CD4-positive, alpha-beta T cell treated with Interleukin-15 for 4 hours (primary cell): ENCODE measurements around the gene ATN1.
A peak's percentile ranks its signal among the peaks of the same experiment; 100 is the strongest.
"Not testable (repeated sequence)": the region's sequence is repeated elsewhere in the genome, so short reads cannot be mapped to it uniquely, and the experiment has no call there.

Experiments used
- DNase-seq: peaks from one replicate; pipeline ENCODE4 v3.0.0-alpha.2; 2020; ENCODE audit warnings: low spot score

Gene ATN1

DNA sequence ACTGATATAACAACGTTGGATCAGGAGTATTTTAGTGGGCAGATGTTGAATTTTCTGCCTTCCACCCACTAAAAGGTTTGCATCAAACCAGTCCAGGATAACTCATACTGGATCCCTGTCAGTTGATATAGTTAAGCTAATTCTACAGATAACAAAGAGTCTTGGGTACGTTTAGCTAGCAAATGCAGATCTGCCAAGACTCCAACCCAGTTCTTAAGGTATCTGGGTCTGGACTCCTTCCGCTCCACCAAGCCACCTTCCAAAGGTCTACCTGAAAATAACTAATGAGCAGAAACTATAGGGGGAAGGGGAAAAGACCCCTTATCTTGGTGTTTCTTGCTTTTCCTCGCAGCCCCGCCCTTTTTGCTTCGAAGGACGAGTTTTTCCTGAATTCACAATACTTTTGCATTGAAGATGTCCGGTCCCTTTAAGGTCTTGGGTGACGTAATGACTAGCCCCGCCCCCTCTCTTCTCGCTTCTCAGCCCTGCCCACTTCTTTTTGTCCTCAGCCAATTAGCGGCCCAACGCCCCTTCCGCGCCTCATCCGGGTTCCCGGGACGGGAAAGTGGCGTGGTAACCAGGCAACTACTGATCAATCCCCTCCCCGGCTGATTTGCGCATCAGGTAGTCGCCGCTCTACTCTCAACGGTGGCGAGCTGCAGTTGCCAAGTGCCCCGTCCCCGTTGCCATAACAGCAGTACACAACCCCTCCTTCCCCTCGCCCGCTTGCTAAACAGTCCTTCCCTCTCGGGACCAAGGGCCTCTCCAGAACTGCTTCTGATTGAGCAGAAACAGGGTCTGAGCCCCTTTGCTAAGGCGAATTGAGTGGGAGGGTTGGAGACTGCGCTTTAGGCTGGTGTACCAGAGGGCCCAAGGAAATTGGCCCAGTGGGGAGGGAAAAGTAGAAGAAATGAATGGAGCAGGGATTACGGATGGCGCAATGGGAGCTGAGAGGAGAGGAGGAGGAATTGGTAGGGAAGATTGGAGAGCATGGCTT is 23.2 kb upstream of the ATN1 start, which contains the start of gene LRRC23:
Gene LRRC23, plus strand, starts transcription at position 543 of the 997 bp plus-strand sequence. CDS start 812 bp downstream, outside the sequence.
- DNase-seq: peak; percentile 99

DNA sequence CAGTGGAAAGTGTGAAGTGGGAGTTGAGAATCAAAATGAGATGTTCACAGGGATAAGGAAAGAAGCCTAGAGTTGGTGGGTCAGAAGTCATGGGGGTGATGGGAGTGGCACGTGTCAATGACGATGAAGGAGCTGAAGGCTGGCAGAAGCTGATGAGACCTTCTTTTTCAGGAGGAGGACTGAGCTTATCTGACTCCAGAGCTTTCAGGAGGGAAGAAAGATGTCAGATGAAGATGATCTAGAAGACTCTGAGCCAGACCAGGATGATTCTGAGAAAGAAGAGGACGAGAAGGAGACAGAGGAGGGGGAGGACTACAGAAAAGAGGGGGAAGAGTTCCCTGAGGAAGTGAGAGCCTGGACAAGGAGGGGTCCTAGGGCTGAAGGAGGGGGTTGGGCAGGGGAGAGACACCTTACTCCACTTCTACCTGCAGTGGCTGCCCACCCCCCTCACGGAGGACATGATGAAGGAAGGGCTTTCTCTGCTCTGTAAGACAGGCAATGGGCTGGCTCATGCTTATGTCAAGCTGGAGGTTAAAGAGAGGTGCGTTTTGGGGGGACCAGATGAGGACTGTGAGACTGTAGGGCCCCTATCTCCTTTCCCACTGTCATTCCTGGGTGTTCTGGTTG is 22.2 kb upstream of the ATN1 start:
- no peak for DNase-seq

GRCh38 chr12:6908141-6908540 is 19.6 kb upstream of the ATN1 start:
- not testable (repeated sequence) for DNase-seq

GRCh38 chr12:6909421-6910145 is 18.2 kb upstream of the ATN1 start:
- DNase-seq: no peak

- DNase-seq: no peak
Measured at GRCh38 chr12:6912164-6912935, 15.4 kb upstream of the ATN1 start.

DNA sequence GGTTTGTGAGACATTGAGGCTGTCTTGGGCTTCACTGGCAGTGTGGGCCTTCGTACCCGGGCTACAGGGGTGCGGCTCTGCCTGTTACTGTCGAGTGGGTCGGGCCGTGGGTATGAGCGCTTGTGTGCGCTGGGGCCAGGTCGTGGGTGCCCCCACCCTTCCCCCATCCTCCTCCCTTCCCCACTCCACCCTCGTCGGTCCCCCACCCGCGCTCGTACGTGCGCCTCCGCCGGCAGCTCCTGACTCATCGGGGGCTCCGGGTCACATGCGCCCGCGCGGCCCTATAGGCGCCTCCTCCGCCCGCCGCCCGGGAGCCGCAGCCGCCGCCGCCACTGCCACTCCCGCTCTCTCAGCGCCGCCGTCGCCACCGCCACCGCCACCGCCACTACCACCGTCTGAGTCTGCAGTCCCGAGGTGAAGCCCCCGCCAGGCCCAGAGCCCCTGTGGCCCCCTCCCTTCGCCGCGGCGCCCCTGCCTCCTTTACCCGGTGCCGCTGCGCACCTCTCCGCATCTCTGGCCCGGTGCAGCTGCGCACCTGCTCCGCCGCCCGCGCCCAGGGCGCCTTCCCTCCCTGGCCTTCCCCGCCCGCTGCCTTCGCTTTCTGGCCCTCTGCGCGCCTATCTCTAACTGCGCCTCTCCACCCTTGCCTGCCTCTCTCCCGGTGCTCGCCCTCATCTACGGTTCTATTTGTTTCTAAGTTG is 13.4 kb upstream of the ATN1 start, which contains the start of gene ENO2:
Gene ENO2, plus strand, starts transcription at position 335 of the 701 bp plus-strand sequence. CDS start 1,253 bp downstream, outside the sequence.
- peak; percentile 89 for DNase-seq

DNA sequence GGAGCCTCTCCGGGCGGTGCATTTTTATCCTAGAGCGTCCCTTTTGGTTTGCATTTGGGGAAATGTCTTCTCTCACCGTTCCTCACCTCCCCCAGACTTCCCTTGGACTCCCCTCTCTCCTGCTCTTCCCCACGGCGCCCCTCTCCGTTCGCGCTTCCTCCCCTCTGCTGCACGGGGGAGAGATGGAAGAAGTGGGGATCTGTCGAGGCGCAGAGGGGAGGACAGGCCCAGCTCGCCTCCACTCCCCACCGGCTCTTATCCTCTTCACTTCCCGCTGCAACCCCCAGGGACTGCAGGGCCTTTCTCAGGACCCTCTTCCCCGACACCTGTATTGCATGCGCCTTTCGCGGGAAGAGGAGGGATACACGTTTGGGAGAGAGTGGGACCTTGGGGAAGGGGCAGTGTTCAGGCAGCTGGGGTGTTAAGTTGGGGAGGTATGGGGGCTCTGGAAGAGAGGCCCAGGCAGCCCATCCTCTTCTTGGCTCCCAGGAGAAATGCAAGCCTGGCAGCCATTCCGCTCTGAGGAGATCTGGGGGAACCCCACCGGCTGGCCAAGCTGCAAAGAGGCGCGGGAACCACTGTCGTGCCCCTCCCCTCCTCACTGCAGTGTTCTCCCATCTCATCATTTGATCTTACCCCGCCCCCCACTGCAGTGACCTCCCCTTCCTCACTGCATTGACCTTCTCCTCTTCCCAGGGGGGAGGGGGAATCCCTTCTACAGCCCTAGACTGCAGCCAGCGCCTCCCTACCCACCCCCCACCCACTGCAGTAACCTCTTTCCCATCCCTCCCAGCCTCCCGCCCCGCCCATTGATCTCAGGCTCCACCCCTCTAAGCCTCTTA is 12.6 kb upstream of the ATN1 start:
- no peak for DNase-seq

GRCh38 chr12:6915789-6916285 is 11.9 kb upstream of the ATN1 start:
- DNase-seq: no peak

DNA sequence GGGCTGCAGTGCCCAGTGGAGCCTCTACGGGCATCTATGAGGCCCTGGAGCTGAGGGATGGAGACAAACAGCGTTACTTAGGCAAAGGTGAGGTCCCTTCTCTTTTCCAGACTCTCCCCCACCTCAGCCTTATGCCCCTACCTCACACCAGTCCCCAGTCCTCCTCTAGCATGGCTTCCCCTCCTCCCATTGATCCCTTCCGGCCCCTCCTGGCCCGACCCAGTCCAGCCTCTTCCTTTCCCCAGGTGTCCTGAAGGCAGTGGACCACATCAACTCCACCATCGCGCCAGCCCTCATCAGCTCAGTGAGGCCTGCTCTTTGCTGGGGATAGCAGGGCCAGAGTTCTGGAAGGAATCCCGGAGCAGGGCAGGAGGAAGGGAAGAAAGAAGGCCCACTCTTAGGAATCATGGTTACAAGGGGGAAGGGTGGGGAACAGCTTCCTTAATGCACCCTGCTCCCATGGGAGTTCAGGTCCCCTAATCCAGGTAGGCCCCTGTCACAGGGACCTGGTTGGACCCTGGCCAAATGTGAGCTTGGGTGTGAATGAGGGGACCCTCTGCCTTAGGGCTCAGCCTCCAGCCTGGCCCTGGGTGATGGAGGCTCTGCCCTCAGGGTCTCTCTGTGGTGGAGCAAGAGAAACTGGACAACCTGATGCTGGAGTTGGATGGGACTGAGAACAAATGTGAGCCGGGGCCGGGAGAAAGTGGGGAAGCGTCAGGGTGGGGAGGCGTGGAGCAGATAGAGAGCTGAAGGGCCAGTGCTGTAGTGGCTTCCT is 11.1 kb upstream of the ATN1 start:
- DNase-seq: no peak

- no peak for DNase-seq
Measured at GRCh38 chr12:6917491-6918231, 10.1 kb upstream of the ATN1 start.

DNA sequence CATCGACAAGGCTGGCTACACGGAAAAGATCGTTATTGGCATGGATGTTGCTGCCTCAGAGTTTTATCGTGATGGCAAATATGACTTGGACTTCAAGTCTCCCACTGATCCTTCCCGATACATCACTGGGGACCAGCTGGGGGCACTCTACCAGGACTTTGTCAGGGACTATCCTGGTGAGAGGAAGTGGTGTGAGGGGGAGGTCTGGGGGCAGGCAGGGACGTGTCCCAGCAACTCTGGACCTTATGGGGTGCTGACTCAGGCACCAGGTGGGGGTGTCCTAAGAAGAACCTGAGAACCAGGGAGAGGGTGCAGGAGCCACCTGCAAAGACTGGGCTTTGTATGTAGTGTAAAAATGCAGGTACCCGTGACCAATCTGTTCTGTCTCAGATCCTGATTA is 8.2 kb upstream of the ATN1 start:
- DNase-seq: no peak

GRCh38 chr12:6921539-6921938 is 6.2 kb upstream of the ATN1 start:
- DNase-seq: no peak

GRCh38 chr12:6921996-6922946 is 5.5 kb upstream of the ATN1 start:
- DNase-seq: no peak

GRCh38 chr12:6923003-6923732 is 4.6 kb upstream of the ATN1 start:
- DNase-seq: no peak

DNA sequence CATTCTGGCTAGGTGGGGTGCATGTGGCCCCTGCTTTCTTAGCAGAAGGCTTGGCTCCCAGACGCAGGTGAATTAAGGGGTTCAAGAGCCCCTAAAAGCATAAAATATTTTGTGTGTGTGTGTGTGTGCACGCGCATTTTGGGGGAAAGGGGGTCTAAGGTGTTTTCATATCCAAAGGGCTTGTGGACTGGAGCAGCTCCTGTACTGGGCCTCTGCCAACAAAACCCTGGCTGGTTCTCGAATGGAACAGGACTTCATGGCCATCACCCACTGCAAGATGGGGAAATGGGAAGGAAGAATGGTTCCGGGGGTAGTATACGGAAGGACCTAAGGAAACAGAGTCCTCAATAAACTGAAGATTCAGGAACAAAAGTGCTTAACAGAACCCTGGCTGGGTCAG is 3.9 kb upstream of the ATN1 start:
- no peak for DNase-seq

DNA sequence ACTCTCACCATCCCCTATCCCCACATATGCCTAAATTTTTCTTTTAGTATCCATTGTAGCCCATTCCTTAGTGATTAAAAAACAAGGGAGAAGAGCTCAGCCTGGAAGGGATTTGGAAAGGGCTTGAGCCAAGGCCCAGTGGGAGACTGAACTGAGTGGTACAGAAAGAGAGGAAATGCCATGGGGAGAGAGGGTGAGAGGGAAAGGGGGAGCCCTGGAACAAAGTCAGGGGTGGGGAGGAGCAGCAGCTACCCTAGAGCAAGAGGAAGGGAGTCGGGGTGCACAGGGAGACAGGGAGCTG is 2.6 kb upstream of the ATN1 start:
- no peak for DNase-seq
